Activated CD8-positive, alpha-beta T cell treated with anti-CD3 and anti-CD28 coated beads for 36 hours (primary cell): ENCODE results near the gene RBM38. TPM values are rescaled to one million over a fixed set of nuclear protein-coding genes. Genes with fewer than 3 reads are reported as not detected.
"Not testable (repeated sequence)": the region's sequence is repeated elsewhere in the genome, so short reads cannot be mapped to it uniquely, and the experiment has no call there.

Experiments
- ATAC-seq: fragments of 200-7000 bp; cut with Tn5 transposase; one replicate; pipeline ENCODE4 v1.10.0; 2021; ENCODE audit warnings: mild to moderate bottlenecking, moderate library complexity
- CTCF ChIA-PET: fragments of 350-600 bp; sonication (Branson Sonifier 250); formaldehyde crosslinking; loops from one replicate; lab custom pipeline; 2021; ENCODE audit warnings: antibody characterized with exemption; lab: Charles Lee
- POLR2A ChIA-PET: fragments of 350-600 bp; sonication (Branson Sonifier 250); formaldehyde crosslinking; loops from one replicate; lab custom pipeline; 2021; ENCODE audit warnings: antibody characterized with exemption; lab: Charles Lee
- DNase-seq: peaks from one replicate; pipeline ENCODE4 v3.0.0-alpha.2; 2020
- H3K27ac Mint-ChIP-seq: one replicate; pipeline ENCODE4 v1.8.0; 2021; ENCODE audit warnings: mild to moderate bottlenecking, mixed read lengths
- H3K27me3 Mint-ChIP-seq: one replicate; pipeline ENCODE4 v1.8.0; 2021; ENCODE audit warnings: mixed read lengths
- H3K36me3 Mint-ChIP-seq: one replicate; pipeline ENCODE4 v1.8.0; 2021; ENCODE audit warnings: low read depth, mixed read lengths
- H3K4me1 Mint-ChIP-seq: one replicate; pipeline ENCODE4 v1.8.0; 2021; ENCODE audit warnings: low read depth, mixed read lengths
- H3K4me3 Mint-ChIP-seq: one replicate; pipeline ENCODE4 v1.8.0; 2021; ENCODE audit warnings: mild to moderate bottlenecking, moderate library complexity, mixed read lengths
- H3K9me3 Mint-ChIP-seq: one replicate; pipeline ENCODE4 v1.8.0; 2021; ENCODE audit warnings: mixed read lengths
- CTCF ChIP-seq: fragments of 200-600 bp; IDR thresholded peaks from one replicate; pipeline ENCODE4 v1.8.0; 2022; ENCODE audit warnings: antibody characterized with exemption, mild to moderate bottlenecking
- intact Hi-C: fragments of 100-400 bp; cut with micrococcal nuclease; formaldehyde crosslinking; loops from one replicate; pipeline ENCODE4 v1.10.0; 2022
- total RNA-seq, 2 experiments: library from RNA; stranded (reverse); gene quantifications; one replicate each; pipeline ENCODE4 v1.2.3, GENCODE V29; 2021

RBM38 gene
- total RNA-seq, 2 experiments from 2014 or later, result 114 to 116 TPM

DNA sequence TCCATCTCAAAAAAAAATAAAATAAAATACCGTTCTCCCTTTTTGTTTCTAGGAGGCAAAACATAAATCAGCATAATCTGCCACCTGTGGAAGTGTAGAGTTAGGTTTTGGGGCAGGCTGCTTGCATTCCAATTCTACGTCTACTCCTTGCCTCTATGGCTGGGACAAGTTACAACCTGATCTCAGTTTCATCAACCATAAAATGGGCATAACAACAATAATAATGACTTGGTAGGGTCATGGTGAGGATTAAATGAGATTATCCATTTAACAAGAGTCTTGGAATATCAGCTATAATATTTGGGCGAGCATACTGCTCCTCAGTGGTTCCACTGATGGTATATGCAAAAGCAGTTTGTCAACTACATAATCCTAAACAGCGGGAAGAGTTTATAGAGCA is 43.8 kb upstream of the RBM38 start:
- ATAC-seq (no peak), DNase-seq (no peak)
- Mint-ChIP-seq H3K27ac (no peak overlapping the region), H3K4me3 (no peak overlapping the region), H3K36me3 (peaks cover 4% of the 10 kb centered on the region), H3K9me3 (no peaks in the 10 kb centered on the region), H3K4me1 (peaks cover 11% of the 10 kb centered on the region), H3K27me3 (peaks cover 2% of the 10 kb centered on the region)
- ChIA-PET CTCF (interaction anchor here (1.0 to 5.6 kb wide), 6 partner anchors 12 to 256 kb away, joined by 3 to 42 read pairs (median 4); no protein-coding TSS in a partner anchor), POLR2A (no interaction called here)
- no peak for TF ChIP-seq CTCF
- intact Hi-C loops, result loop anchor here (2.0 kb wide), 1 partner anchor 257 kb away; no protein-coding TSS in a partner anchor

DNA sequence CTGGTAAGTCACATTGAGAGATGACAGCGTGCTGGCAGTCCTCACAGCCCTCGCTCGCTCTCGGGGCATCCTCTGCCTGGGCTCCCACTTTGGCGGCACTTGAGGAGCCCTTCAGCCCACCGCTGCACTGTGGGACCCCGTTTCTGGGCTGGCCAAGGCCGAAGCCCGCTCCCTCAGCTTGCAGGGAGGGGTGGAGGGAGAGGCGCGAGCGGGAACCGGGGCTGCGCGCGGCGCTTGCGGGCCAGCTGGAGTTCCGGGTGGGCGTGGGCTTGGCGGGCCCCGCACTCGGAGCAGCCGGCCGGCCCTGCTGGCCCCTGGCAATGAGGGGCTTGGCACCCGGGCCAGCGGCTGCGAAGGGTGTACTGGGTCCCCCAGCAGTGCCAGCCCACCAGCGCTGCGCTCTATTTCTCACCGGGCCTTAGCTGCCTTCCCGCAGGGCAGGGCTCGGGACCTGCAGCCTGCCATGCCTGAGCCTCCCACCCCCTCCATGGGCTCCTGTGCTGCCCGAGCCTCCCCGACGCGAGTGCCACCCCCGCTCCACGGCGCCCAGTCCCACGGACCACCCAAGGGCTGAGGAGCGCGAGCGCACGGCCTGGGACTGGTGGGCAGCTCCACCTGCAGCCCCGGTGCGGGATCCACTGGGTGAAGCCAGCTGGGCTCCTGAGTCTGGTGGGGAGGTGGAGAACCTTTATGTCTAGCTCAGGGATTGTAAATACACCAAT is 42.8 kb upstream of the RBM38 start:
- ATAC-seq, POLR2A ChIA-PET, H3K27me3 Mint-ChIP-seq, H3K9me3 Mint-ChIP-seq, H3K4me3 Mint-ChIP-seq, intact Hi-C loops, H3K27ac Mint-ChIP-seq, DNase-seq: not testable (repeated sequence)
- Mint-ChIP-seq H3K4me1 (peaks cover 21% of the 10 kb centered on the region), H3K36me3 (peaks cover 12% of the 10 kb centered on the region)
- CTCF ChIA-PET, result interaction anchor here (1.0 to 5.6 kb wide), 5 partner anchors 14 to 257 kb away, joined by 3 to 42 read pairs (median 7); no protein-coding TSS in a partner anchor

DNA sequence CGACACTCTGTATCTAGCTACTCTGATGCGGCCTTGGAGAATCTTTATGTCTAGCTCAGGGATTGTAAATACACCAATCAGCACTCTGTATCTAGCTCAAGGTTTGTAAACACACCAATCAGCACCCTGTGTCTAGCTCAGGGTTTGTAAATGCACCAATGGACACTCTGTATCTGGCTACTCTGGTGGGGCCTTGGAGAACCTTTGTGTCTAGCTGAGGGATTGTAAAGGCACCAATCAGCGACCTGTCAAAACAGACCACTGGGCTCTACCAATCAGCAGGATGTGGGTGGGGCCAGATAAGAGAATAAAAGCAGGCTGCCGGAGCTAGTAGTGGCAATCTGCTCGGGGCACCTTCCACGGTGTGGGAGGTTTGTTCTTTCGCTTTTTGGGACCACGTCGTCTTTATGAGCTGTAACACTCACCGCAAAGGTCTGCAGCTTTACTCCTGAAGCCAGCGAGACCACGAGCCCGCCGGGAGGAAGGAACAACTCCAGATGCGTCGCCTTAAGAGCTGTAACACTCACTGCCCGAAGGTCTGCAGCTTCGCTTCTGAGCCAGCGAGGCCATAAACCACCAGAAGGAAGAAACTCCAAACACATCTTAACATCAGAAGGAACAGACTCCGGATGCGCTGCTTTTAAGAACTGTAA is 42.1 kb upstream of the RBM38 start:
- Mint-ChIP-seq H3K4me1 (peaks cover 26% of the 10 kb centered on the region), H3K27ac (peak overlapping the region; percentile 28), H3K36me3 (peaks cover 14% of the 10 kb centered on the region)
- DNase-seq, result peak; percentile 20
- H3K27me3 Mint-ChIP-seq, H3K9me3 Mint-ChIP-seq, intact Hi-C loops, ATAC-seq, H3K4me3 Mint-ChIP-seq: not testable (repeated sequence)
- ChIA-PET CTCF (interaction anchor here (0.7 to 5.6 kb wide), 8 partner anchors 13 to 956 kb away, joined by 3 to 42 read pairs (median 4); no protein-coding TSS in a partner anchor), POLR2A (interaction anchor here (0.5 to 1.2 kb wide), 2 partner anchors 31 to 41 kb away, joined by 3 read pairs; no protein-coding TSS in a partner anchor)

DNA sequence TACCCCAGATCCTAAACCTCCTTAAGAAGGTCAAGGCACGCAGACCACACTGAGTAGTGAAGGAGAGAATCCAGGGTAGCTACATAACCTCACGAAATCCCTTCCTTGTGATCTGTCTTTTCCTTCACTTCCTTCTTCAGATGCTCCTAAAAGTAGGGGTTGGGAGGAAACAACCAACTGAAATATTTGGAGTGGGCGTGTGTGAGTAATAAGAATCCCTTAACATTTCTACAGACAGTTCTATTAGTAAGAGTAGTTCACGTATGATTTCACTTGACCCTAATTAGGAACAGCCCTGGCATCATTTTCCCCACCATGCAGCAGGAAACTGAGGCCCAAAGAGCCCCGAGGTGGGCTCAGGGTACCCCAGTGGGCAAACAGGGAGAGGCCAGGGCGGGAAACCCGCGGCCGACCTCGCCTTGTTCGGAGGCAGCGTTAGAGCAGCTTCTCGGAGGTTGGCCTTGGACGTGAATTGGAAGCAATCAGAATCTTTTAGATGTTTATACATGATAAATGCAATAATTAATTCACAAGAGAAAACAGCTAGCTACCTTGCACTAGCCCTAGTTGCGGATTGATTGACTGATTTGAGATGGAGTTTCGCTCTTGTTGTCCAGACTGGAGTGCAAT is 41.0 kb upstream of the RBM38 start:
- Mint-ChIP-seq H3K4me1 (peaks cover 26% of the 10 kb centered on the region), H3K4me3 (peak overlapping the region; percentile 49), H3K27ac (peak overlapping the region; percentile 52), H3K9me3 (no peaks in the 10 kb centered on the region), H3K27me3 (peaks cover 2% of the 10 kb centered on the region), H3K36me3 (peaks cover 22% of the 10 kb centered on the region)
- TF ChIP-seq CTCF, result no peak
- ATAC-seq (no peak), DNase-seq (no peak)
- intact Hi-C loops, result no loop called here
- ChIA-PET POLR2A (interaction anchor here (1.2 kb wide), 1 partner anchor 30 kb away, joined by 3 read pairs; no protein-coding TSS in a partner anchor), CTCF (interaction anchor here (0.9 to 5.6 kb wide), 6 partner anchors 12 to 259 kb away, joined by 3 to 42 read pairs (median 6); no protein-coding TSS in a partner anchor)

DNA sequence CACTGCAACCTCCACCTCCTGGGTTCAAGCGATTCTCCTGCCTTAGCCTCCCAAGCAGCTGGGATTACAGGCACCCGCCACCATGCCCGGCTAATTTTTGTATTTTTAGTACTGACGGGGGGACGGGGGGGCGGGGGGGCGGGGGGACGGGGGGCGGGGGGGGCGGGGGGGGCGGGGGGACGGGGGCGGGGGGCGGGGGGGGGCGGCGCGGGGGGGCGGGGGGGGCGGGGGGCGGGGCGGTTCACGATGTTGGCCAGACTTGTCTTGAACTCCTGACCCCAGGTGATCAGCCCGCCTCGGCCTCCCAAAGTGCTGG is 40.5 kb upstream of the RBM38 start:
- ATAC-seq, H3K27me3 Mint-ChIP-seq, POLR2A ChIA-PET, H3K9me3 Mint-ChIP-seq, intact Hi-C loops, DNase-seq: not testable (repeated sequence)
- Mint-ChIP-seq H3K36me3 (peaks cover 26% of the 10 kb centered on the region), H3K4me1 (peaks cover 26% of the 10 kb centered on the region), H3K4me3 (peak overlapping the region; percentile 84), H3K27ac (peak overlapping the region; percentile 91)
- CTCF ChIA-PET, result interaction anchor here (5.6 kb wide), 1 partner anchor 260 kb away, joined by 42 read pairs; no protein-coding TSS in a partner anchor
